GM19035 (cell line): ENCODE results near the gene GAK.
"Not testable (repeated sequence)": the region's sequence is repeated elsewhere in the genome, so short reads cannot be mapped to it uniquely, and the experiment has no call there.

Experiments used
- ATAC-seq: cut with Tn5 transposase; IDR thresholded peaks from one replicate; pipeline ENCODE4 v1.9.1; 2021; ENCODE audit not compliant: unreplicated experiment

The GAK gene

GRCh38 chr4:820230-821172, 111.6 kb downstream of the GAK start:
- ATAC-seq: no peak

DNA sequence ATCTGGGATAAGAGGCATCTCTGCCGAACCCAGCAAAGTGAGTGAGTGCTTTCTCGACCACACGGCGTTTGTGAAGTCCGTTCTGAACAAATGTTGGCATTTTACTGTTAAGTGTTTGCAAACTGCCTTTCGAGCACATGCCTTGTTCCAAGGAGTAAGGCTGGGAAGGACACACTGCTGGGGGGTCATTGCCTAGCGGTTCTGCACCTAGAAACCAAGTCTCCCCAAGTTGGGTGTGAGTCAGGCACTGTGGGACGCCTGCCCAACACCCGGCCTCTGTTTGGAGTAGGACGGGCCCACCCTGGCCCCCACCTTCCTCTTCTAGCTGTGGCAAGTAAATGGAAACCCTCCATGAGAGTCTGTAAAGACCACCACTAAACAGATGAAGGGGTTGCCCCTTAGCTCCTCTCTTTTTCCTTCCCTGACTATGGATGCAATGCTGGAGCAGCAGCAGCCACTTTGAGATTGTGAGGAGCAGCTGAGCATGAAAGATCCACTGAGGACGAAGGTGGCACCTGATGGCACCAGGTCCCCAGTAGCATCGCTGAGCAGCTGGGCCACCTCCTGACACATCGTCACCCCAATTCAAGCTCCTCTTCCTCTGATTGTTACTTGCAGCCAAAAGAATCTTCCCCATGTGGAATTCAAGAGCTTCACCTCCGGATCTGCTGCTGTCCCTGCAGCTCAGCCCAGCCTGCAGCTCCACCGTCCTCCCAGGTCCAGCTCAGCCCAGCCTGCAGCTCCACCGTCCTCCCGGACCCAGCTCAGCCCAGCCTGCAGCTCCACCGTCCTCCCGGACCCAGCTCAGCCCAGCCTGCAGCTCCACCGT, 112.5 kb downstream of the GAK start:
- no peak for ATAC-seq

- no peak for ATAC-seq
These were observed 113.8 kb downstream of the GAK start for GRCh38 chr4:818106-818921.

GRCh38 chr4:815464-816146, 116.5 kb downstream of the GAK start:
- no peak for ATAC-seq

GRCh38 chr4:814312-814850, 117.7 kb downstream of the GAK start:
- ATAC-seq: no peak

GRCh38 chr4:813900-814299, 118.2 kb downstream of the GAK start:
- ATAC-seq: no peak

- no peak for ATAC-seq
These were observed 123.1 kb downstream of the GAK start for GRCh38 chr4:808860-809570.

DNA sequence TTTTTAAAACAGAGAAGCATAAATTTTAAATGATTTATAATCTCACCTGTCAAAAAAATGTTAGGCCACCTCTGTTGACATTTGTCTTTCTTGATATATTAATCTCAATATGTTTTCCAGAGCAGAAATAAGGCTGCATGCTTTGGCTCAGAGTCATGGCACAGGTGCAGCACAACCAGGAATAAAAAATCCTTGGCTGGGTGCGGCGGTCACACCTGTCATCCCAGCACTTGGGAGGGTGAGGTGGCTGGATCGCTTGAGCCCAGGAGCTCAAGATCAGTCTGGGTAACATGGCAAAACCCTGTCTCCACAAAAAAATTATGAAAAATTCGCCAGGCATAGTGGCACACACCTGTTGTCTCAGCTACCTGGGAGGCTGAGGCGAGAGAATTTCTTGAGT, 124.3 kb downstream of the GAK start:
- ATAC-seq: no peak

DNA sequence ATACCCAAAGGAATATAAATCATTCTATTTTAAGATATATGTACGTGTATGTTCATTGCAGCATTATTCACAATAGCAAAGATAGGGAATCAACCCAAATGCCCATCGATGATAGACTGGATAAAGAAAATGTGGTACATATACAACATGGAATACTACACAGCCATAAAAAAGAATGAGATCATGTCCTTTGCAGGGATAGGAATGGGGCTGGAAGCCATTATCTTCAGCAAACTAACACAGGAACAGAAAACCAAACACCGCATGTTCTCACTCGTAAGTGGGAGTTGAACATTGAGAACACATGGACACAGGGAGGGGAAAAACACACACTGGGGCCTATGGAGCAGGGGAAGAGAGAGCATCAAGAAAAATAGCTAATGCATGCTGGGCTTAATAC, 125.1 kb downstream of the GAK start:
- not testable (repeated sequence) for ATAC-seq

- no peak for ATAC-seq
These were observed 127.3 kb downstream of the GAK start for GRCh38 chr4:804804-805203.

- no peak for ATAC-seq
These were observed 128.2 kb downstream of the GAK start for GRCh38 chr4:803884-804283.

DNA sequence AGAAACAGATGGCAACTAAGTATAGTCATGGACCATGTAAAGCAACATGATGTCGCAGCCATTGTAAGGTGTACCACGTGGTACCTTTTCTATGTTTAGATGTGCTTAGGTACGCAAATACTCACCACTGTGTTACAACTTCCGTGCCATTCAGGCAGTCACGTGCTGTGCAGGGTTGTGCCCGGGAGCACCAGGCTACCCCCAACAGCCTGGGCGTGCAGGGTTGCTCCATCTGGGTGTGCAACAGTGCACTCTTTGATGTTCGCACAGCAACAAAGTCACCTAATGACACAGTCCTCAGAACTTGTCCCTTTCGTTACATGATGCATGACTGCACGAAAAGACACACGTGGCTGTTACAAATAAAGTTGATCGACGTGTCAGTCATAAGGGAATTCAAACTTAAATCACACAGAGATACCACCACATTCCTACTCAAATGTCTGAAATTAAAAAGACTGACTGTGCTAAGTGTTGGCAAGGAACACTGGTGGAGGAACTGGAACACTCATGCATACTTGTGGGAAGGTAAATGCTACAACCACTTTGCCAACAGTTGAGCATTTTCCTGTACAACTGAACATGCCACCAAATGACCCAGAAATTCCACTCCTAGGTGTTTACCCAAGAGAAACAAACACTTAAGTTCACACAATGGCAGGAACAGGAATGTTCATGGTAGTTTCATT, 130.5 kb downstream of the GAK start:
- no peak for ATAC-seq
